HG03025 (cell line): Measurements from ENCODE around the gene OR9A4.
"Not testable (repeated sequence)": the region's sequence is repeated elsewhere in the genome, so short reads cannot be mapped to it uniquely, and the experiment has no call there.

Source experiments
- ATAC-seq: cut with Tn5 transposase; IDR thresholded peaks from one replicate; pipeline ENCODE4 v1.9.1; 2021; ENCODE audit warnings: mild to moderate bottlenecking, moderate library complexity; ENCODE audit not compliant: unreplicated experiment, low FRiP score

OR9A4 gene

DNA sequence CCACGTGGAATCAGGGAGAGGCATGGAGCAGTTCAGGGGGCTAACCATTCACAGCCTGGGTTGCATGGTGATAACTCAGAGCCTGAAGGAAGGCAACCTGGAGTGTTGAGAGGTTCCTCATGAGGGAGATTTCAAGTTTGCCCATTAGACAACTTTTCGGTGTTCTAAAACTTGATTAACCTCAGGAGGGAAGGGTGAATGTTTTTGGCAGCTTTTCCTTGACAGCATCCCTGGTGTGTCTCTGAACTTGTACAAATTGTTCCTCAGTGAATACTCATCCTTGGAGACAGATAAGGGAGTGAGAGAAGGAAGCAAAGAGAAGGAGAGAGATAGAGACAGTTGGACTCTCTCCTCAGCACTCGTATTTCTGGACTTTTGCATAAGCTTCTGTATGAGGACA, at the start of gene OR9A4:
TSS of gene OR9A4 (plus strand) at position 301 of the 400 bp plus-strand sequence. CDS start 2,477 bp downstream, outside the sequence.
- ATAC-seq = no peak

DNA sequence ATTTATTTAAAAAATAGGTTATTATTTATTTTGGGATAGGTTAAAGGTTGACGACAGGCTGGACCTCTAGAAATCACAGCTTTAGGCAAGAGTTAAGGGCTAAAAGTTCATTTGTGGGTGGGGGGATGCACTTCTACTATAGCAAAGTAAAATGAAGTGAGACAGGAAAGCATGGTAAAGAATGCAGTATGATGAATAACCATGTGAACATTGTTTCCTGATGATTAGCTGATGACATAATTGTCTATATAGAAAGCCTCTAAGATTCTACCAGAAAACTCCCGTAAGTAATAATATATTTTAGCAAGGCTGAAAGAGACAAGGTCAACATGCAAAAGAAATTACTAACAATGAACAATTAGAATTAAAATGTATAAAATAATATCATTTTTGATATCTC, 49.2 kb upstream of the OR9A4 start:
- ATAC-seq = no peak

GRCh38 chr7:141872931-141873330, 43.3 kb upstream of the OR9A4 start:
- ATAC-seq = no peak

DNA sequence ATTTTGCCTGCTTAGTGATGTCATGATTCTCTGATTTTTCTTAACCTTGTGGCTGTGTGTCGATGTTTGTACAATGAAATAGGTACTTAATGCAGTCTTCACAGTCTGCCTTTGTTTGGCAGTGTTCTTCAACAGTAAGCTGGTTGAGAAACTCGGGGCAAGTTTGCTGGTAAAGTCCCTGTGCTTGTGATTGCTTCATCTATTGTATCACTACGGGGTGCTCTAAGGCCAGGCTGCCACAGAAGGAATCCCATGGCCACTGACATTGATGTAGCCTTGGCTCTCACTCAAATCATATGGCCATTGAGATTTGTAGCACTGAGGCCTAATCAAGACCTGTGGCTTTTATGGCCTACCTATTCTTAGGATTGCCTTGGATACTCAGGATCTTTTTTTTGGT, 41.4 kb upstream of the OR9A4 start:
- no peak for ATAC-seq

DNA sequence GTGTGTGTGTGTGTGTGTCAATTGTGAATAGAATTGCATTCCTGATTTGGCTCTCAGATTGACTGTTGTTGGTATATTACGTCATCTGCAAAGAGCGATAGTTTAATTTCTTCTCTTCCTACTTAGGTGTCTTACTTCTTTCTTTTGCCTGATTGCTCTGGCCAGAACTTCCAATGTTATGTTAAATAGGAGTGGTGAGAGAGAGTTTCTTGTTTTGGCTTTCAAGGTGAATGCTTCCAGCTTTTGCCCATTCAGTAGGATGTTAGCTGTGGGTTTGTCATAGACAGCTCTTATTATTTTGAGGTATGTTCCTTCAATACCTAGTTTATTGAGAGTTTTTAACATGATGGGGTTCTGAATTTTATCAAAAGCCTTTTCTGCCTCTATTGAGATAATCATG, 40.7 kb upstream of the OR9A4 start:
- no peak for ATAC-seq

- ATAC-seq = no peak
Measured at GRCh38 chr7:141876371-141876770, 39.8 kb upstream of the OR9A4 start.

- no peak for ATAC-seq
Measured at GRCh38 chr7:141877365-141877764, 38.8 kb upstream of the OR9A4 start.

DNA sequence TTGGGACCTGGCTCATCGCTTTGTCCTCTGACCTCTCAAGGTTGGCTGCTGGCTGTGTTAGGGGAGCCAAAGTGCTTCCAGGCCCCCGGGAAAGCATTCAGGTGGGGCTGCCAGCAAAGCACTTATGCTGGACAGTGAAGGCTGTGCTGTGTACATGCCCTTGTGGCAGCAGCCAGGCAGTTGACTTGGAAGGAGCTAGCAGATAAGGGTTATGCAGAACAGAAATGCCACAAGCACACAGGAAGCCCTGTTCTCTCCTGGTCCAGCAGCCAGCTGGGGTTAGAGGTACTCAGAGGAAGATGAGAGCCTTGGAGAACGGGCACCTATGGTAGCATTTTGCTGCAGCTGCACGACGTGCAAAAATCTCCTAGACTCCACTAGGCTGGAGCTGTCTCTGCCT, 35.2 kb upstream of the OR9A4 start:
- ATAC-seq = no peak

DNA sequence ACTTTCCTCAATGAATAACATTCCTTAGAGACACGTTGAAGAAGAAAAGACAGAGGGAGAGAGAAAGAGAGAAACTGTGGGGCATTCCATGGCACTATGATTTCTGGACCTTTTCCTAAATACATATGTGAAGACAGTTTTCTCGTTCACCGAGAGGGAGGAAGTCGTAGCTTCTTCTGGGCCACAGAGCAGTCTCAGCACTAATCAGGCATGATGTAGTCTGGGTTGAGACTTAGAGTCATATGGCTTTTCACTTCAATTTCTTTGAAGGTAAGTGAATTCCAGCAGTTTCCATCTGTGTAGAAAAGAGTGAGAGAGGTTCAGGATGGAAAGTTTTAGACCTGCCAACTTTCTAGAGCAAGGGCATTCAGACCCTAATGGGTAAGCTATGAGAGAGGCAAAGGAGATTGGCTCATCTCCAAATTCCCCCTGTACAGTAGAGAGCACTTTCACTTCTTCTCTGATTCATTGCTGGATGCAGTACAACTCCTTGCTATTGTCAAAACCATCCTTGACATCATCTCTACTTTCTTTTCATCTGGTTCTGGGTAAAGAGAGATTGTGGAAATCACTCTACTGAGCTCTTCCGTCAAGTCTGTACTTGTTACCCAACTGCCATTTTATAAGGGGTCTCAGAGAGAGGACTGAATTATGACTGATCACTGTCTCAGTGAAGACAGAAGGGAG, 31.5 kb upstream of the OR9A4 start:
- ATAC-seq = no peak

DNA sequence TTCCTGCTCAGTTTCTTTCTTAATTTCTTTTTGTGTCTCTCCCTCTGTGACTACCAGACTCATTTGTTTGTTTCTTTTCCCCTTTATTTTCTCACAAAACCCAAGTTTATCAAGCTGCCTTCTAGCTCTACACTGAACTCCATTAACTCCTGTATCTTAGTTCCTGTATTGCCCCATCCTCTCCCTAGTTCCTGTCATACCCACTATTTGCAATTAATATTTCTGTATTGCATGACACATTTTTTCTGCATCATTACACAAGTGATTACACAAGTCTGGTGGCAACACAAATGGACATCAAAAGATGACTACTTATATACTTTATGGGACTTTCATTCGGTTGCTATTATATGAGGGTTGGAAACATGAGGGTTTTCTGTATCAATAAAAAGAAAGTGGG, 26.9 kb upstream of the OR9A4 start:
- no peak for ATAC-seq

DNA sequence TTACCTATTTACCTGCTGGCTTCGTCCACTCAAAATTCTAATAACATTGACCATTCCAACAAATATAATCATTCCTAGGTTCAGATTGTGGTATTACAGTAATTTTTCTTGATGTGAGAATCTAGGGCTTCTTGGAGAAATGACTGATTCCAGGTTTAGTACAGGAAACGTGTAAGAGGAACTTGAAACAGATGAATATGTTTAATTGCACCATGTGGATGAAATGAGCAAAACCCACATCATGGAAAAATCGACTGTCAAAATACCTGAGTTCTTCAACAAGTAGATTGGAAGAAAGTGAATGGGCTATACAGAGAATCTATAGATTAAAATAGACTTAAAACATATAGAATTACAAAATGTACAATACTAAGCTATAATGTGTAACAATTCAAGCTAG, 24.9 kb upstream of the OR9A4 start:
- no peak for ATAC-seq

DNA sequence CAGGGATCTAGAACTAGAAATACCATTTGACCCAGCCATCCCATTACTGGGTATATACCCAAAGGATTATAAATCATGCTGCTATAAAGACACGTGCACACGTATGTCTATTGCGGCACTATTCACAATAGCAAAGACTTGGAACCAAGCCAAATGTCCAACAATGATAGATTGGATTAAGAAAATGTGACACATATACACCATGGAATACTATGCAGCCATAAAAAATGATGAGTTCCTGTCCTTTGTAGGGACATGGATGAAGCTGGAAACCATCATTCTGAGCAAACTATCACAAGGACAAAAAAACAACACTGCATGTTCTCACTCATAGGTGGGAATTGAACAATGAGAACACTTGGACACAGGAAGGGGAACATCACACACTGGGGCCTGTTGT, 16.8 kb upstream of the OR9A4 start:
- not testable (repeated sequence) for ATAC-seq

DNA sequence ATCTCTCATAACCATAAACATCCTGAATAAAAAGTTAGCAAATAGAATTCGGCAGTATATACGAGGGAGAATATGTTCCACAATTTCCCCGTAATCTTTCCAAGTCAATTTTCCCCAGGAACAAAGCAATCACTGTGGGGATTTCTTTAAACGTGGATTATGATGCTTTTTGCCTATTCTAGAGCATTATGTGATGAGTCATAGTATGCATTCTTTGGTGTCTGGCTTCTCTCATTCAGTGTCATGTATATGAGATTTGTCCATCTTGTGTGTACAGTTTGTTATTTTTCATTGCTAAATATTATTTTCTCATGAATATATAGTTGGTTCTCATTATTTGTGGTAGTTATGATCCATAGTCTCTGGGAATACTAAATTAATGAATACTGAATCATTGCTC, 9.9 kb upstream of the OR9A4 start:
- ATAC-seq = no peak

GRCh38 chr7:141911391-141911790, 4.8 kb upstream of the OR9A4 start:
- ATAC-seq = no peak

DNA sequence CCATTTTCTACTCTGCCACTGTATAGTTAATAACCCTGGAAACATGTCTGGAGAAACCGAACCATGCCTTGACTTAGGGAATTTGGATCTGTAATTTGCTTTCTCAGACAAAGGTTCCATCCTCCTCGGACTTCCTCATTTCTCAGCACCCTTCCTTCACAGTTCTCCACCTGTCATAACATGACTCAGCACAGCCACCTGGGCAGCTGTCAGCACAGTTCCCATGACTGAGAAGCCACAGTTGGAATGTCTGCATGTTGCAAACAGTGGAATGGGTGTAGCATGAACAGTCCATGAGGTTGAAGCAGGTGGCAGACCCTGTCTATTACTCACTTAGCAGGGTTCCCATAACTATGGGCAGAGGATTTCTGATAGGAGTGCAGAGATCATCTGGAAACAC, 634 bp upstream of the OR9A4 start:
- ATAC-seq = no peak

DNA sequence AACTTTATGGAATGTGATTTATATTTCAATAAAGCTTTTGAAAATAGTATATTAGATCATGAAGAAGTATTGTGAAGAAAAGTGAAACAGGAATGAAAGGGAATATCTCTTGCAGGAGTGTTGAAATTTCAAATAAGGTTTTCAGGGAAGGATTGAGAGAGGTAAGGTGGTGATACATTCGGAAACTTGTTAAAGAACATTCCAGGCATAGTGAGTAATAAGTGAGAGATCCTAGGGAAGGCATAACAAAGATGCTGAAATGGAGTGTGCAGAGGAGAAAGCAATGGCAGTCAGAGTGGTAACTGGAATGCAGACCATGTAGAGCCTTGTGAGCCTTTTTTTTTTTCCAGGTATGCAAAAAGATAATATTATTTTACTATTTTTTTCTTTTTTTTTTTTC, 4.1 kb downstream of the OR9A4 start:
- ATAC-seq = no peak

DNA sequence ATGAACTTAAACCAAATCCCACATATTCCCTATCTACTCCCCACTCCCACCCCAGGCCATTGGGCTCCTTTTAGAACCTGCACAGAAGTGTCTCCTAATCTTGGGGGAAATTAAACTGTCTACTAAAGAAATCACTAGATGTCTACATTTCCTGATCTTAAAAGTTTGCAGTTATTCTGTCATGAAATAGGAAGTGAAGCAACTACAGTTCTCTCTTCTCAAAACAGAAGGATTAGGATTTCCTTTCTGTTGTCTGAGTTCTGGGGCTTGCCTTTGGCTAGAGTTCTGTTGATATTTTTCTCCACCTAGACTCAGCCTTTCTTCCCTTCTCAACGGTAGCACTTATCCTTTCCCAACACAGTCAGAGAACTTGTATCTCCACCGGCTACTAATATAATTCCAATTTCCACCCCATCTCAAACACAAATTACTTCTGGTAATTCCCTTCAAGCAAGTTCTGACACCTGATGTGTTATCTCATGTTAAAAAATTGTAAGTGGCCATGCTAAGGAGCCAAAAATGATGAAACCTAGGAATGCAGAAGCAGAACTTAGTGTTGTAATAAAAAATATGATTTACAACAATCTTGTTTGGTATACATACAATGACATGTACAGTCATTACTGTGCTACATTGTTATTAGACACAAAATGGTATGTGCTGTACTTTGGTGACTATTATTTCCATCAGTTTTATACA, 12.1 kb downstream of the OR9A4 start:
- no peak for ATAC-seq

DNA sequence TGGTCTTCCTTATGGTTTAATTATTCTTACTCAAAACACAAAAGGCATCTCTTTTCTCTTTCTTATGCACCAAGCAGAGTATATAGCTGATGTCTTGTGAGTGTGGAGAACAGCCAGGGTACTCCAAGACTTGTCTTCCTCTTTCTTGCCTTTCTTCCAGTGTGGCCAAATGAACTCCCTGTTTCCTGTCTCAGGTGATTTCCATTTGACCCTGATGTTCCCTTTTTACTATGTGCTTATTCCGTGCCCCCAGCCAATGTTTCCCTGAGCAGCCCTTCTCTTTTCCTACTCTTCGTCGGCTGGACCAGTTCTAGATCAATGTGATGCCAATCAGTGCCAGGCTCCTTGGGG, 12.6 kb downstream of the OR9A4 start:
- no peak for ATAC-seq

- ATAC-seq = no peak
Measured at GRCh38 chr7:141930211-141930610, 14.0 kb downstream of the OR9A4 start.

- no peak for ATAC-seq
Measured at GRCh38 chr7:141941075-141941474, 24.9 kb downstream of the OR9A4 start.

- no peak for ATAC-seq
Measured at GRCh38 chr7:141943846-141944245, 27.6 kb downstream of the OR9A4 start.

- no peak for ATAC-seq
Measured at GRCh38 chr7:141944811-141945210, 28.6 kb downstream of the OR9A4 start.
